ENCODE results near the gene MALSU1. TPM values are rescaled to one million over a fixed set of nuclear protein-coding genes. Genes with fewer than 3 reads are reported as not detected.

The MALSU1 gene
- total RNA-seq, 3 donors from 2014 or later = 28.1 to 38.8 (median 37.2) TPM

- H3K4me1 ChIP-seq (ENCODE audit: low read depth) = peaks cover 6% of the 10 kb centered on the region
- peak; percentile 39 for TF ChIP-seq CTCF (IDR thresholded peaks at IDR 0.05)
- intact Hi-C loops (cut with DNase I, micrococcal nuclease) = no loop called here
- ATAC-seq (peak; percentile 60), DNase-seq (peak in 1 of 3 donors; percentile 50)
- no peaks in the 10 kb centered on the region for H3K9me3 ChIP-seq
- H3K36me3 ChIP-seq (ENCODE audit: low read depth) = no peaks in the 10 kb centered on the region
- no peak overlapping the region for H3K4me3 ChIP-seq
Observed at GRCh38 chr7:23277359-23277989, 21.7 kb upstream of the MALSU1 start.

- no peak overlapping the region for H3K4me3 ChIP-seq
- H3K36me3 ChIP-seq (ENCODE audit: low read depth) = no peaks in the 10 kb centered on the region
- intact Hi-C loops (cut with DNase I, micrococcal nuclease) = no loop called here
- no peak for DNase-seq
- TF ChIP-seq CTCF (IDR thresholded peaks at IDR 0.05) = no peak
- no peaks in the 10 kb centered on the region for H3K4me1 ChIP-seq (ENCODE audit: low read depth)
- no peaks in the 10 kb centered on the region for H3K9me3 ChIP-seq
- ATAC-seq = no peak
Observed at GRCh38 chr7:23279819-23280525, 19.2 kb upstream of the MALSU1 start.

- Histone ChIP-seq H3K36me3 (ENCODE audit: low read depth) (no peaks in the 10 kb centered on the region), H3K4me3 (no peak overlapping the region), H3K9me3 (no peaks in the 10 kb centered on the region), H3K4me1 (ENCODE audit: low read depth) (no peaks in the 10 kb centered on the region)
- no peak for DNase-seq
- no peak for ATAC-seq
- no peak for TF ChIP-seq CTCF (IDR thresholded peaks at IDR 0.05)
- intact Hi-C loops (cut with DNase I, micrococcal nuclease) = no loop called here
Observed at GRCh38 chr7:23283086-23283485, 16.1 kb upstream of the MALSU1 start.

GRCh38 chr7:23284871-23285270, 14.3 kb upstream of the MALSU1 start:
- no peaks in the 10 kb centered on the region for H3K36me3 ChIP-seq (ENCODE audit: low read depth)
- ATAC-seq = no peak
- H3K4me3 ChIP-seq = no peak overlapping the region
- intact Hi-C loops (cut with DNase I, micrococcal nuclease) = no loop called here
- H3K9me3 ChIP-seq = no peaks in the 10 kb centered on the region
- no peak for DNase-seq
- no peak for TF ChIP-seq CTCF (IDR thresholded peaks at IDR 0.05)
- H3K4me1 ChIP-seq (ENCODE audit: low read depth) = no peaks in the 10 kb centered on the region

GRCh38 chr7:23285657-23286646, 13.2 kb upstream of the MALSU1 start:
- no peaks in the 10 kb centered on the region for H3K4me1 ChIP-seq (ENCODE audit: low read depth)
- TF ChIP-seq CTCF (IDR thresholded peaks at IDR 0.05) = no peak
- no peaks in the 10 kb centered on the region for H3K9me3 ChIP-seq
- H3K36me3 ChIP-seq (ENCODE audit: low read depth) = no peaks in the 10 kb centered on the region
- H3K4me3 ChIP-seq = no peak overlapping the region
- DNase-seq (no peak), ATAC-seq (no peak)
- intact Hi-C loops (cut with DNase I, micrococcal nuclease) = no loop called here

Data from mucosa of descending colon (tissue), 3 donors.